ENCODE measurements around the gene MCF2L2. TPM values are rescaled to one million over a fixed set of nuclear protein-coding genes. Genes with fewer than 3 reads are reported as not detected.

The MCF2L2 gene
- total RNA-seq, 1 experiment from 2014 or later, result 3.4 TPM

GRCh38 chr3:183192650-183193300 is 235.6 kb downstream of the MCF2L2 start:
- peaks cover 6% of the 10 kb centered on the region for H3K4me1 Mint-ChIP-seq (ENCODE audit: insufficient read depth, unreplicated experiment)
- H3K9me3 Mint-ChIP-seq (ENCODE audit: unreplicated experiment), result no peaks in the 10 kb centered on the region
- H3K36me3 Mint-ChIP-seq (ENCODE audit: insufficient read depth, unreplicated experiment), result peaks cover under 1% of the 10 kb centered on the region
- no peak for TF ChIP-seq CTCF (IDR thresholded peaks at IDR 0.05; ENCODE audit: unreplicated experiment)
- CTCF ChIA-PET, result interaction anchor here (1.7 to 3.0 kb wide), 2 partner anchors 189 to 193 kb away, joined by 7 read pairs; no protein-coding TSS in a partner anchor
- intact Hi-C loops (cut with micrococcal nuclease), result no loop called here
- no TSS peak for BruUV-seq (replicated peaks)
- POLR2A ChIA-PET, result no interaction called here
- H3K4me3 Mint-ChIP-seq (ENCODE audit: unreplicated experiment), result no peak overlapping the region
- no peak for DNase-seq (ENCODE audit: unreplicated experiment)
- H3K27me3 Mint-ChIP-seq (ENCODE audit: insufficient read depth, unreplicated experiment), result no peaks in the 10 kb centered on the region
- no peak overlapping the region for H3K27ac Mint-ChIP-seq (ENCODE audit: low read depth, unreplicated experiment)

DNA sequence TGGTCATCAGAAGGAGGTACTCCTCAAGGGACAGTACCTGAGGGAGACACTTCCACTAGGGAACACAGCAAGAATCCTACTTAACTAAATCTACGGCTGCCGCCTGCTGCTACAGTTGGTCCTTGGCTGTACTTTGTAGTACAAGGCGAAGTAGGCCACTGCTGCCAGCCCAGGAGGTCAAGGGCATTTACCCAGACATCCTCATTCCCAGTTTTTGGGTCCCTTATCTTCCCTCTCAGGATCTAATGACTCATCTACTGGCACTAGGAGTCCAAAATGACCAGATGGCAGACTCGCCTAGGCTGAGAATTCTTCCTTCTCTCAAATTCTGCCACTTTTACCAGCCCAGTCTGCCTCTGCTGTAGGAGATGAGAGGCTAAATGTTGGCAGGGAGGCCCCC is 238.8 kb downstream of the MCF2L2 start:
- H3K4me1 Mint-ChIP-seq (ENCODE audit: insufficient read depth, unreplicated experiment), result peaks cover 6% of the 10 kb centered on the region
- TF ChIP-seq CTCF (IDR thresholded peaks at IDR 0.05; ENCODE audit: unreplicated experiment), result no peak
- intact Hi-C loops (cut with micrococcal nuclease), result loop anchor here (10.0 kb wide), 2 partner anchors 95 to 695 kb away; partner anchors contain the start of gene PARL
- no peak for DNase-seq (ENCODE audit: unreplicated experiment)
- ChIA-PET CTCF (interaction anchor here (3.0 kb wide), 1 partner anchor 193 kb away, joined by 7 read pairs; no protein-coding TSS in a partner anchor), POLR2A (no interaction called here)
- H3K36me3 Mint-ChIP-seq (ENCODE audit: insufficient read depth, unreplicated experiment), result peaks cover 4% of the 10 kb centered on the region
- no peaks in the 10 kb centered on the region for H3K9me3 Mint-ChIP-seq (ENCODE audit: unreplicated experiment)
- no TSS peak for BruUV-seq (replicated peaks)
- H3K27ac Mint-ChIP-seq (ENCODE audit: low read depth, unreplicated experiment), result peak overlapping the region; percentile 11
- no peak overlapping the region for H3K4me3 Mint-ChIP-seq (ENCODE audit: unreplicated experiment)
- H3K27me3 Mint-ChIP-seq (ENCODE audit: insufficient read depth, unreplicated experiment), result no peaks in the 10 kb centered on the region

DNA sequence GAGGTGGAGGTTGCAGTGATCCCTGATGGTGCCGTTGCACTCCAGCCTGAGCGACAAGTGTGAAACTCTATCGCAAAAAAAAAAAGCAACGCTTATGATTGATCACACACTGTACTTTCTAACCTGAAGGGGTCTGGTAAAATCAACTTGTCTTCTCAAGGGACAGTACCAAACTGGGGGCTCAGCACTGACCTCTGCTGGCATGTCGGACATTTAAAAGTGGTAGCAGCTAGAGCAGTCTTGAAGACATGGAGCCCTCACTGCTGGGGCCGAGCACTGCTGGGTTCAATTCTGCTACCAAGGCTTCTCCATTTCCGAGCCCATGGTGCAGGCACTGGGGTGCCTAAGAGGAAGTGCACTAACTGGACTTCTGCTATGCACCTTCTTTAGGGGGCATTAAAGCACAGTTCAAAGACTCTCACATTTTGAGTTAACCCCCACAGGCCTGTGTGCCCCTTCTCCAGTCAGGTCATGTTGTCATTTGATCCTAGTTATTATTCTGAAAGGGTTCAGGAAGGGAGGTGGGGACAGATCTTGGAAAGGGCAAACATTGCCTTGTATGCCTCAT is 239.4 kb downstream of the MCF2L2 start:
- no TSS peak for BruUV-seq (replicated peaks)
- no peaks in the 10 kb centered on the region for H3K27me3 Mint-ChIP-seq (ENCODE audit: insufficient read depth, unreplicated experiment)
- H3K4me1 Mint-ChIP-seq (ENCODE audit: insufficient read depth, unreplicated experiment), result peaks cover 6% of the 10 kb centered on the region
- no peaks in the 10 kb centered on the region for H3K9me3 Mint-ChIP-seq (ENCODE audit: unreplicated experiment)
- peak; percentile 30 for DNase-seq (ENCODE audit: unreplicated experiment)
- no peak overlapping the region for H3K4me3 Mint-ChIP-seq (ENCODE audit: unreplicated experiment)
- TF ChIP-seq CTCF (IDR thresholded peaks at IDR 0.05; ENCODE audit: unreplicated experiment), result no peak
- peaks cover 4% of the 10 kb centered on the region for H3K36me3 Mint-ChIP-seq (ENCODE audit: insufficient read depth, unreplicated experiment)
- intact Hi-C loops (cut with micrococcal nuclease), result loop anchor here (10.0 kb wide), 2 partner anchors 96 to 696 kb away; partner anchors contain the start of gene PARL
- H3K27ac Mint-ChIP-seq (ENCODE audit: low read depth, unreplicated experiment), result no peak overlapping the region
- ChIA-PET CTCF (interaction anchor here (0.7 kb wide), 2 partner anchors 193 to 583 kb away, joined by 3 read pairs; no protein-coding TSS in a partner anchor), POLR2A (no interaction called here)

DNA sequence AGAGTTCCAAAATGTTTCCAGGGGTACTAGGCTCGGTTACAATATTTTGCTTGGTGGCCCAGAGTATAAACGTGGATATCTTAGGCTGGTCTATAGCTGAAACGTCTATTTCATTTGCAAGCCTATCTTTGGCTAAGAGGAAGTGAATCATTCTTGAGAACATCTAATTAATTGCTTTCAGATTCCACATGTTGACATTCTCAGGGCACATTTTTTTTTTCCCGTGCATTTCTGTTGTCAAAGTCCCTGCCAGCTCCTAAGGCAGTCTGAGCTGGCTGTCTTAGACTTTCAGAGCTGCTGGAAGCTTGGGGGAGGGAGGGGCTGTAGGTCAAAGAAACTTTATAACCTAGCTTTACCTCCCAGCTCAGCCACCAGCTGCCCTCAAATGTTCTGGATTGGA is 242.7 kb downstream of the MCF2L2 start:
- peak; percentile 83 for DNase-seq (ENCODE audit: unreplicated experiment)
- Mint-ChIP-seq H3K27me3 (ENCODE audit: insufficient read depth, unreplicated experiment) (peaks cover 2% of the 10 kb centered on the region), H3K27ac (ENCODE audit: low read depth, unreplicated experiment) (no peak overlapping the region), H3K4me1 (ENCODE audit: insufficient read depth, unreplicated experiment) (peaks cover 6% of the 10 kb centered on the region), H3K4me3 (ENCODE audit: unreplicated experiment) (peak overlapping the region; percentile 6), H3K36me3 (ENCODE audit: insufficient read depth, unreplicated experiment) (peaks cover 4% of the 10 kb centered on the region), H3K9me3 (ENCODE audit: unreplicated experiment) (no peaks in the 10 kb centered on the region)
- intact Hi-C loops (cut with micrococcal nuclease), result loop anchor here (2.0 to 10.0 kb wide), 4 partner anchors 99 to 699 kb away; partner anchors contain the start of gene PARL
- no peak for TF ChIP-seq CTCF (IDR thresholded peaks at IDR 0.05; ENCODE audit: unreplicated experiment)
- ChIA-PET CTCF (interaction anchor here (0.6 to 10.3 kb wide), 41 partner anchors 8 to 491 kb away, joined by 3 to 383 read pairs (median 5); partner anchors contain the start of gene B3GNT5), POLR2A (interaction anchor here (0.6 to 5.1 kb wide), 13 partner anchors 8 to 699 kb away, joined by 3 to 86 read pairs (median 4); partner anchors contain the start of genes B3GNT5 and PARL)
- no TSS peak for BruUV-seq (replicated peaks)
